VCaP (cell line): ENCODE measurements around the gene MAP3K5.
A peak's percentile ranks its signal among the peaks of the same experiment; 100 is the strongest.
"Not testable (repeated sequence)": the region's sequence is repeated elsewhere in the genome, so short reads cannot be mapped to it uniquely, and the experiment has no call there.

Experiments used
- H3K27ac ChIP-seq: fragments of 450-650 bp; 2 replicates; pipeline ENCODE4 v1.5.1; 2017
- CTCF ChIP-seq: fragments of 450-650 bp; conservative IDR thresholded peaks from 2 replicates; pipeline ENCODE4 v1.5.1; 2017; ENCODE audit warnings: mild to moderate bottlenecking, moderate library complexity

Gene MAP3K5

GRCh38 chr6:136587527-136587926 is 204.8 kb downstream of the MAP3K5 start:
- TF ChIP-seq CTCF, result no peak
- no peak overlapping the region for H3K27ac ChIP-seq

GRCh38 chr6:136586295-136586694 is 206.0 kb downstream of the MAP3K5 start:
- H3K27ac ChIP-seq, result no peak overlapping the region
- no peak for TF ChIP-seq CTCF

GRCh38 chr6:136585523-136585922 is 206.8 kb downstream of the MAP3K5 start:
- not testable (repeated sequence) for H3K27ac ChIP-seq

GRCh38 chr6:136584290-136584689 is 208.0 kb downstream of the MAP3K5 start:
- H3K27ac ChIP-seq, result peak overlapping the region; percentile 28

GRCh38 chr6:136582711-136583471 is 209.4 kb downstream of the MAP3K5 start:
- peak; percentile 76 for TF ChIP-seq CTCF
- peak overlapping the region; percentile 28 for H3K27ac ChIP-seq

GRCh38 chr6:136579800-136580199 is 212.5 kb downstream of the MAP3K5 start:
- no peak for TF ChIP-seq CTCF
- H3K27ac ChIP-seq, result peak overlapping the region; percentile 1; the same call in 1 of the 2 replicates

- H3K27ac ChIP-seq, result no peak overlapping the region
- TF ChIP-seq CTCF, result no peak
These were observed 215.5 kb downstream of the MAP3K5 start for GRCh38 chr6:136576821-136577220.

- no peak overlapping the region for H3K27ac ChIP-seq
- TF ChIP-seq CTCF, result no peak
These were observed 220.8 kb downstream of the MAP3K5 start for GRCh38 chr6:136571496-136571895.
